HG03460 (cell line): ENCODE data around the gene SLC4A11.
"Not testable (repeated sequence)": the region's sequence is repeated elsewhere in the genome, so short reads cannot be mapped to it uniquely, and the experiment has no call there.

Experiments
- ATAC-seq: cut with Tn5 transposase; IDR thresholded peaks from one replicate; pipeline ENCODE4 v1.9.1; 2021; ENCODE audit not compliant: unreplicated experiment

The SLC4A11 gene

DNA sequence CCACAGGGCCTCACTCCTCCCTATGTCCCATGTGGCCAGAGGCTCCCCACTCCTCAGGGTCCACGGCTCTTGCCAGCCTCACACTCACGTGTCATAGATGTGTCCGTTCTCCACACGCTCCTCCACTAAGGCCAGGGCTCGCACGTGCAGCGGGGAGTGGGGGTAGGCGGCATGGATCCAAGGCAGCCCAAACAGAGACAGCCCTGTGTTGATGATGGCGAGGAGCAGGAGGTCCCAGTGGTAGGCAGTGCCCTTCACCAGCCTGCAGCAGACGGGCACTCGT is 10.3 kb downstream of the SLC4A11 start:
- ATAC-seq: no peak

DNA sequence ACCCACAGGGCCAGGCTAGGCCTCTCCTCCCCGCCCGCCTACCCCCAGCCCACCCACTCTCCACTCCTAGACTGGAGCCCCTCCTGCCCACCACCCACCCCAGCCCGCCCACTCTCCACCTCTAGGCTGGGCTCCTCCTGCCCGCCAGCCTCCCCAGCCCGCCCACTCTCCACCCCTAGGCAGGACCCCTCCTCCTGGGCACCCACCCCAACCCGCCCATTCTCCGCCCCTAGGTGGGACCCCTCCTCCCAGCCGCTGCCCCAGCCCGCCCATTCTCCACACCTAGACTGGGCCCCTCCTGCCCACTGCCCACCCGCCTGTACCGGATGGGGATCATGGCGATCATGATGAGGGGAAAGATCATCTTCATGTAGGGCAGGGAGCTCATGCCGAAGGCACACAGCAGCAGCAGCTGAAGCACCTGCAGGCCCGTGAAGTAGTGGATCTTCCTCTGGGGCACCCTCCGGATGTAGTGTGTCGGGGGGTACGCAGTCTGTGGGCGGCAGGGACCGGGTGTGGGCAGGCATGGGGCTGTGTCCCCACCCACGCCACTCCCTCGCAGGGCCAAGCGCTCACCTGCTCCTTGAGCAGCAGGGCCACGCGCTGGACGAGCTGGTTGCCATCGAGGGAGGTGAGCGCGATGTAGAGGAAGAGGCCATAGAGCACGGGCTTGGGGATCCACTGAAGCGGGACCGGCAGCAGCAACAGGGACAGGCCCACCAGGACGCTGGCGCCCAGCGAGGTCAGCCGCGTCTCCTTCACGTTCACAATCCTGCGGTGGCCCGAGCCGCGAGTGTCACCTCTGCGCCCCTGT is 10.8 kb downstream of the SLC4A11 start:
- no peak for ATAC-seq

DNA sequence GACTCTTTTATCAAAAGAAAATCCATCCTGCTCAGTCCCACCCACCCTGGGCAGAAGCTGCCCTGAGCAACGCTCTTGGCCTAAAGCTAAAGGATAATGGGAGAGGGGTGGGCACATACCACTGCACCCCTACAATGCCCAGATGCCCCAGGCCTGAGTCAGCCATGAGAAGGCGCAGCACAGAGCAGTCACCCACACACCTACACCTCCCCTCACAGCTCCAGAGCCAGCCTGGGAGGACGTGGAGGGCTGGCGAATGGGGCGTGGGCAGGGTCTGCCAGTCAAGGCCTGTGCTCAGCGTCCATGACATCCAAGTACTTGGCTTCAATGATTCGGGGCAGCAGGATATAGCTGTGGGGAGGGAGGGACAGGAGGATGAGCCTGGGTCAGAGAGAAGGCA is 11.5 kb downstream of the SLC4A11 start:
- ATAC-seq: no peak

DNA sequence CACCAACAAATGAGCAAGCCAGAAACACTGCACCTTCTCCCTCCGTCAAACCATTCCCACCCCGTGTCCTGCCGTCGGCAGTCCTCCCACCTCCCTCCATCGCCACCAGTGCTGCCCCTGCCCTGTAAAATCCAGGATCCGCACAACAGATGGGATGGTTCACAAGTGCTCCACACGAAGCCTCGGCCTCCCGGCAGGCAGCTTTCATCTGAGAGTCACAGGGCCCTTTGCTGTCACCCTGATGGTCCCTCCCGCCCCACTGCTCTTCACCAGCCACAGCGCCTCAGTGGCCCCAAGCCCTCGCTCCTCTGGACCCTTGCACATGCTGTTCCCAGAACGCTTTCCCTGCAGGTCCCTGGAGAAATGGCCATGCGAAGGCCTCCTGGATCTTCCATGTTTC is 12.1 kb downstream of the SLC4A11 start:
- no peak for ATAC-seq

DNA sequence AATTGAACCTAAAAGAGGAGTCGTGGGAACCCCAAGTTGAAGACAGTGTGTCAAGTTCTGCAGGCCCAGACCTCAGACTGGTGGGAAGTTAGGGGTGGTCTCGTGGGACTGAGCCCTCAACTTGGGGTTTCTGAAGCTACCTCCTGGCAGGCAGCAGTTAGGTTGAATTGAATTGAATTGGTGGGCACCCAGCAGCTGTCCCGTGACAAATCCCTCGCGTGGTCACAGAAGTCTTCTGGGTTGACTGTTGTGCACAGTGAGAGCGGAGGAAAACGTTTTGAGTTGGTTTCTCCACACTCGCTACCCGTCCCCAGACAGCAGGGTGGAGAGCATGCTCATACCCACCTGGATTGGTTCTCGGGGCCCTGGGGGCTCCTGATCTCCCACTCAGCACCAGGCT is 12.9 kb downstream of the SLC4A11 start:
- ATAC-seq: no peak

DNA sequence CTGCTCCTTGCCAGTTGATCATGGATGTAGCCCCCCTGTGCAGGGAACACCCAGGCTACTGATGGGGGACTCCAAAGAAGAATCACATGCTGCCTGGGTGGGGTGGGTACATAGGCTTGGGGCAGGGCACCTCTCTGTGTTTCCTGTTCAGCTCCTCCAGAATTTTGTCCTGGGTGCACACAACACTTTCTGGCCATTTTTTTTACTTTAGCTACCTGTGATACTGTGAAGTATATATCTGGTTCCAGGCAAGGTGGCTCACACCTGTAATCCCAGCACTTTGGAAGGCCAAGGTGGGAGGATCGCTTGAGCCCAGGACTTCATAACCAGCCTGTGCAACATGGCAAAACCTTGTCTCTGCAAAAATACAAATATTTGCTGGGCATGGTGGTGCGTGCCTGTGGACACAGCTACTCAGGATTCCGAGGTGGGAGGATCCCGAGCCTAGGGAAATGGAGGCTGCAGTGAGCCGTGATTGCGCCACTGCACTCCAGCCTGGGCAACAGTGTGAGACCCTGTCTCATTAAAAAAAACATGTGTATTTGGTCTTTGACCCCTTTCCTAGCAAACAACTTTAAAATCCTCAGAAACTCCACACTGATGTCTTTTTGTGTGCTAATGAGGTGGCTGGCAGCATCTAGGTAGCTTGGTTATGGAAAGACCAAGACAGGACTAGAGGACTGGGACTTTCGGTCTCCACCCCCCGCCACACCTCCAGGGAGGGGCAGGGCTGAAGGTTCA is 14.1 kb downstream of the SLC4A11 start:
- no peak for ATAC-seq

DNA sequence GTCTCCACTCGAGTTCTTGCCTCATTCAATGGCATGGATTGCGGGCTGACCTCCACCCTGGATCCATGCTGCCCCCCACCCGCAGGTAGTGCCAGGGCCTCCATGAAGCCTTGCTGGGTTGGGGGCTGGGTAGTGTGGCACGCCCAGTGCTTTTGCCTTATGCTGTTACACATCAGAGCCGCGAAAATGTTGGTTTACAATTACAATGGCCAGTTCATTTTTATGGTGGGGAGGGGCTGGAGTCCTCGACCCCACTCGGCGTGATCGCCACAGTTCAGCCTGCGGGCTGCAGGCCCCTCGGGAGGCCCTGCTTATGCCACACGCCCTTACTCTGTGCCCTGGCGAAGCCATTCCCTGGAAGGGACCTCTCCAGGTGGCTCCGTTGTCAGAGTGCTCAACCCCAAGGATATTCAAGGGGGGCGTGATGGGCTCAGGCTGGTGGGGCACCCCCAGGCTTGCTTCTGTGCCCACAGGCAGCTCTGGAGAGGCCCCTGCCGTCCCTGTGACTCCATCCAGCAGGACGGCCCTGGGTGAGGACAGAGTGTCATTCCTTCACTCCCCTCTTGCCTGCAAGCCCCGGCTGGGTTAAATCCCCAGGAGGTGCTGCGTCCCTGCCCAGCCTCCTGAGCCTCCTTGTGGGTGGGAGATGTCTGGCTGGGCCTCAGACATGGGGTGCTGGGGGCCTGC is 14.9 kb downstream of the SLC4A11 start:
- ATAC-seq: no peak

DNA sequence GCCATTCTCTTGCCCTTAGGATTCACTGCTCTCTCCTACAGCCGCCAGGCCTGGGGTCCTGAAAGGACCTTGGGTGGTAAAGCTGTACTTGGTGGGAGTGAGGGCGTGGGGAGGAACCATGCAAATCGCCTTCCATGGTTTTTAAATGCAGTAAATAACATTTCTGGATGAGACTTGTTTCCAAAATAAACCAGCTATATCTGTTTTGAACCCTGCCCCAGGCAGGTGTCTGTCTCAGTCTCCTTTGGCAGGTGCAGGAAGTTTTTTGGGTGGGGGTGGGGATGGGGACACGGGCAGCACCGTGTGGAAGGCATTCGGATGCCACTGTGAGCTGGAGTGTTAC is 15.4 kb downstream of the SLC4A11 start:
- ATAC-seq: no peak

DNA sequence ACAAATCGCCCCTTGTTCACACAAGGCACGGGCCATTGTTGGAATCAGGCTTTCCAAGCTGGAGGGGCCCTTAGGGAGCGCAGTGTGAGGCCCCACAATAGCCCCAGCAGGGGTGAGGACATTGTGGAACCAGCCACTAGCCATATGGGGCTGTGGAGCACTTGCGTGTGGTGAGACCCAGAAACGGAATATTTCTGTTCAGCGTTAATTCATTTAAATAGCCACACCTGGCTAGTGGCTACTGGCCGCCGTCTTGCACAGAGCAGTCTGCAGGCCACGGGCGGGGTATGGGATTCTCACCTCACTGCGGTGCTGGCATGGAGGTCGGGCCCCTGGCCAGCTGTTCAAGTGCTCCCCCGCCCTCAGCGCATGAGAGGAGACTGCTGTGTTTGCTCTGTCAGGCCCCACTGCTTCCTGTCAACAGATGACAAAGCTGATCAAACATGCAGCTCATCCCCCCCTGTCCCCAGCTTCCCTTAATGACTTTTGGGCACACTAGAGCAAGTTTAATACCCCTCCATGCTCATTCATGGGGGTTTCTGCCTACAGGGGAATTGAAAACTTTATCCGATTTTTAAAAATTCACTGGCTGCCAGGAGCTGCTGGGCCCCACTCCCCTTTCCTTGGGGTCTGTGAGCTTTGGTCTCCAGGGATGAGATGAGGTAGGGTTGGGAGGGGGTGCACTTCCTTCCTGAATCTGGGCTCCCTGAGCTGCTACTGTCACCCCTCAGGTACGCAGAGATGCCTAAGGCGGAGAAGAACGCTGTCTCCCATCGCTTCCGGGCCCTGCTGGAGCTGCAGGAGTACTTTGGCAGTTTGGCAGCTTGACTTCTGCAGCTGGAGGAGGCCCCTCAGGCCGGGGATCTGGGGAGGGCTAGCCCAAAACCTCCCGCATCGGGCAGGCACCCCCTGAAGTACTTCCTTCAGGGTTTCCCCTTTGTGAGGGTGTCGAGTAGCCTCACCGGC is 16.1 kb downstream of the SLC4A11 start:
- ATAC-seq: peak; percentile 61

DNA sequence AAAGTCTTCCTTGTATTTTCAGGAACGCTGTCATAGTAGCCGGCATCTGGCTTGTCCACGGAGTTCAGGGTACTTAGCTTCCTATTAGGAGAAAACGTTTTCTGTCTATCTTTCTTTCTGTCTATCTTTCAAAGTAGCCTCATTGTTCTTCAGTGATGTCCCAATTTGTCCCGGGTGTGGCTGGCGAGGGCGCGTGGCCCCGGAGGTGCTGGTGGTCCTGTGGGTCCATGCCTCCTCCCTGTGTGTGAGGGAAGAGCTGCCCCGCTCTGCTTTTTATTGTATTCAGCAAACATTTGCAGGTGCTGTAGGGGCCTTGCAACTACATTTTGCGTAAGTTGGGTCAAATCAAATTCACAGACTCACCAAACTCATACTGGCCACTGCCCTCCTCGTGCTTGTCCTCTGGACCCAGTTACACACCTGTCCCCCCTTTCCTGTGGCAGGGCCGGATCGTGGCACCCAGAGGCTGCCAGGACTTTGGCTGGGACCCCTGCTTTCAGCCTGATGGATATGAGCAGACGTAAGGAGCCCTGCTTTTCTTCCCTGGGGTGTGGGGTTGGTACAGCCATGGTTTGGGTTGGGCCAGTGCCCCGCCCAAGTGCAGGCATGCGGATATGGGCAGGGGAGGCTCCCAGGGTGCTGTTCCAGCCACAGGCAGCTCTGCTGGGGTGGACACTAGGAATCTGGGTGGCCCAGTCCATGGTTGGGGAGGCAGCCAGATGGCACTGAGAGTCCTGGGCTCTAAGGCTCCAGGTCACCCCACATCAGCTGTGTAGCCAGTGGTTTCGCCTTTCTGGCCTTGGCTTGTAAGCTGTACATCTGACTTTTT is 17.4 kb downstream of the SLC4A11 start:
- ATAC-seq: no peak

DNA sequence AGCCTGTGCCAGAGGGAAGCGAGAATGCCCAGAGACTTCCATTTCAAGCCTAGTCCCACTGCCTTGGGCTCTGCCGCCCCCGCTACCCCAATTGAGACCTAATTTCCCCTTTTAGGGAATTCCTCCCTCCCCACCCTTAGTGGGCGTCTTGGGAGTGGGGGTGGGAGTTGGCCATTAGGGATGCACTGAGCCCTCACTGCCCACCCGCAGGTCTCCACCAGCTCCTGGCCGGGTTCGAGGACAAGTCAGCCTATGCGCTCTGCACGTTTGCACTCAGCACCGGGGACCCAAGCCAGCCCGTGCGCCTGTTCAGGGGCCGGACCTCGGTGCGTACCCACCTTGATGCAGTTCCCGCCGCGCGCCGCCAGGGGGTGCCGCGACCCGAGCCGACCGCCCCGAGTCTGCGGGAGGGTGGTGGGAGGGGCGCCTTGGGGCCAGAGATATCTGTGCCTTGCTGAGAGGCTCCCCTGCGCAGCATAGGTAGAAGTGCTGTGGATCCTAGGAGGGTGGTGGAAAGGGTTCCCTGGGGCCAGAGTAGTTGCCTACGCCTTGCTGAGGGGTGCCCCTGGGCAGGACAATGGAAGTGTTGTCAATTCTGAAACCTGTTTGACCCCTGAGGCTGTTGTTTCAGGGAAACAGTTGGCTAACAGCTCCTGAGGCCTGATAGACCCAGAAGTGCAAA is 20.5 kb downstream of the SLC4A11 start:
- peak; percentile 62 for ATAC-seq

DNA sequence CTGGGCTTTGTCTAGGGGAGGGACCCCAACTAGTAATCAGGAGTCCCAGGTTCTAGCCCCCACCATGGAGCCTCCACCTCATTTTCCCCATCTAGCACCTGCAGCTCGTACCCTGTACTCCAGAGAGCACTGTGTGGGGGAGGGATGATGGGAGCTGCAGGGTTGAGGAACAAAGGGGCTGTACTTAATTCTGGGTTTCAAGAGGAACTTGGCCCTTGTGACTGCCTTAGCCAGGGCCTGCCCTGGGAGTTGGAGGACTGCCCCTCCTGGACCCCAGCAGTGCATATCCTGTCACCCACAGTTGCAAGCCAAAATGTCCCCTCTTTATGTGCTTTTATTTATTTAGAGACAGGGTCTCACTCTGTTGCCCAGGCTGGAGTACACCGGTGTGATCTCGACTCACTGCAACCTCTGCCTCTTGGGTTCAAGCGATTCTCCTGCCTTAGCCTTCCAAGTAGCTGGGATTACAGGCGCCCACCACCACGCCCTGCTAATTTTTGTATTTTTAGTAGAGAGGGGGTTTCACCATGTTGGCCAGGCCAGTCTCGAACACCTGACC is 23.6 kb downstream of the SLC4A11 start:
- ATAC-seq: not testable (repeated sequence)

DNA sequence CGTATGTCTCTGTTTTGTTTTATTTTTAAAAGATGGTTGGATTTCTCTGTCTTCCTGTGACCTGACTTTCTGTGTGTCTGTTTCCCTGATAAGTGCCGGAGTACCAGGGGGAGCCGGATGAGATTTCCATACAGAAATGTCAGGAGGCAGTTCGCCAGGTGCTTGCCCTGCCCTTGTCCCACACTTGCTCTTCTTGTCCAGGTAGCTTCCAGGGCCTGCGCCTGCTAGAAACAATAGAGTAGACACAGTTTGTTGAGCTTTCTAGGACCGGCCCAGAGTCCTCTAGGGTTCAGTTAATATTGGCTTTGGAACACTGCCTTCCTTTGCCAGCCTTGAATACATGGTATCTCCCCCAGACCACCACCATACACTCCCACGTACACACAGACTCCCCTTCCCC is 25.8 kb downstream of the SLC4A11 start:
- ATAC-seq: no peak

DNA sequence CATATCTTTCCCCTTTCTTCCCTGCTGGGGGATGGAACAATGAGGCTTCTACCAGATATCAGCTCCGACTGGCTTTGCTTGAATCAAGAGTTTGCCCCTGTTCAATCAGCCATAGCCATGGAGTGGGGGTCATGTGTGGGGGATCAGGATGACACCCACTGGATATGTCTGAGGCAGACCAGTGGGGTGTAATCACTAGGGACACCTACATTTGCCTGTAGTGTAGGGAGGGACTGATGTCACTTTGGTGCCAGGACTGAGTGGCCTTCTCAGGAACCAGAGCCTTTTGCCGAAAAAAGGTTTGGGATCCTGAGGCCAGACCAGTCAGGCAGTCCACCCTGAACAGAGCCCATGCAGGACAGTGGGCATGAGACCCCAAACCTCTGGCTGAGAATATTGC is 28.6 kb downstream of the SLC4A11 start:
- ATAC-seq: no peak

DNA sequence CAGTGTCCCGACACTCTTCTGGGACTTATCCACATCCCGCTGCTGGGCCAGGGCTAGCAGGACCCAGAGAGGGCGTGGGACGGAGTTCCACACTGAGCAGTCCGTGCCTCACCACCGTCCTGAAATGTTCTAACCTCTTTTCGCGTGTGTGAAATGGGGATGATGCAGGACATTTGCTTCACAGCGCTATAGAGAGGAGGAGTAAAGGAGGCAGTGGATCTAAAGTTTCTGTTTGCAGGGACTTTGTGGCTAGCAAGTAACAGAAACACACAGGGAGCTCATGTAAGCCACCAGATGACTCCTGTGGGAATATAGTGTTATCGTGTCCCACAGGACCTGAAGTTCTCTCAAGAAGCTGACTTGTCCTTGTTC is 29.1 kb downstream of the SLC4A11 start:
- ATAC-seq: no peak

DNA sequence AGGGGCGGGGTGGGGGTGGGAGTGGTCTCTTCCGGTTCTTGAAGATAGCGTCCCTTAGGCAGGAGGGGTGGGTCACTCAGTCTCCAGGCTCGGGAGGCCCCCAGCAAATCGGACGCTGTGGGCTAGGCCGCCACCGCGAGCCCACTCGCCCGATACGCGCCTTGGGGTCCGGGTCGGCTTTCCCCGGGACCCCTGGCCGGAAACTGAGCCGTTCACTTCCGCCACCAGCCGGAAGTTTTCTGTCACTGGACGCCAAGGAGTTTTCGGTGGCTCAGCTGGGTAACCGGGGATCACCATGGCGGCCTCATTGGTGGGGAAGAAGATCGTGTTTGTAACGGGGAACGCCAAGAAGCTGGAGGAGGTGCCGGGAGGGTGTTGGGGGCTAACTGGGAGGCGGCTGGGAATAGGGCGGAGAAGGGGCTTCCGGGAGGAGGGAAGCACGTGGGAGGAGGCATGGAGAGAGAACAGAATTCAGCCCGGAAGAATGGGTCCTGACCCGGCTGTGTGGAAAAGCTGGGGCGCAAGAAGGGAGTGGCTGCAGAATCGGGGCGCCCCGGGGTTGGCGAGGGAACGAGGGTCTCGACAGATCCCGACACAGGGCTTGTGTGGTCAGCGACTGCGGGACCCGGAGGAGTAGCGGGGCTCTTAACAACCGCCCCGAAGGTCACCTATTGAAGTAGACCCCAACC is 29.6 kb downstream of the SLC4A11 start, which contains the start of gene ITPA:
TSS of gene ITPA (plus strand) at position 242 of the 689 bp plus-strand sequence. CDS start at position 296, 54 bp downstream.
- ATAC-seq: no peak

DNA sequence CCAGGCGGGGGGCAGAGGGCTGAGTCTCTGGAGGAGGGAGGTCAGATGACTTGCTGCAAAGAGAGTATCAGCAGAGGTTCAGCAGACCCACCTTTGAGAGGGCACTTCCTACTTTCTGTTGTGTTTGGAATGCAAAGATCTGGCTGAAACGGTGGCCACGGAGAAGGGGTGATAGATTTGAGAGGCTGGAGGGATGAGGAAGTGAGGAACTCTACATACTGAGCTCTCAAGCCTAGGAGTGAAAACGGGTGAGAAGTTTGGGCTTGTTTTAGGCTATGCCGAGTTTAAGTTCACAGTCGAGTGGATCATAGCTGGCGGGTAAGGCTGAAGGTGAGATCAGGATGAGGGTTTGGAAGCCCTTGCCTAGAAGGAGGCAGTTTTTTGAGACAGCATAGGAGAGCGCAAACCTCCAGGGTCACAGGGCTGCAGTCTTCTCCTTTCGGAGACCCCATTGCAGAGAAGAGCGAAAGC is 30.2 kb downstream of the SLC4A11 start:
- ATAC-seq: no peak

DNA sequence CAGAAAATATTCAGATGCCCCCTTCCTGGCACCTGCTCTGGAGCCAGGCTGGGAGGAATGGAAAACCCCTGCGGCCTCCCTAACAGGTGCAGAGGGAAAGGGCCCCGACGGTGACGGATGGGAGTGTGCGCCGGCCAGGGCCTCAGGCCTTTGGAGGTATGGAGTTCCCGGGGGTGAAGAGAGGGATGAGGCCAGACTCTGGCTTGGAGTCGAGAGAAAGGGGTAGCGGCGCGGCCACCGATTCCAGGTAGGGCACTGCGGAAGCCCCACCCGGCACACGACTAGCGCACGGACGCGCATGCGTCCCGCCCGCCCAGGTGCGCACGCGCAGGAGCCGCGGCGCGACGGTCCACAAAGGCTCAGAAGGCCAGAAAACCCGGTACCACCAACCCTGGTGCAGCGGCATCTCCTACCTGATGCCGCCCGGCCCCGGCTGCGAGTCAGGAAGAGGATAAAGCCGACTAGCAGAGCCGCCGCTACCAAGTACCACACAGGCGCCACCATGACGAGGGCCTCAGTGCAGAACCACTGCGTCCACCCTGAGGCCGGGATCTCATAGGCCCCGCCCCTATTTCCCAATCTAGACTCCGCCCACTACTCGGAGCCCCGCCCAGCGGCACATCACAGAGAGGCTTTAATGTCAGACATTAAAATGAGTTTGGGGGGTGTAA is 34.7 kb downstream of the SLC4A11 start, which contains the start of gene DDRGK1:
TSS of gene DDRGK1 (minus strand) at position 559 of the 671 bp plus-strand sequence. CDS start at position 504, 55 bp downstream.
- ATAC-seq: peak; percentile 82
